Bone marrow (tissue), 2 donors: ENCODE results near the gene FRK.

Experiments used
- DNase-seq, 2 donors: peaks; one replicate each; lab custom pipeline; 2025; lab: John Stamatoyannopoulos, UW

The FRK gene

DNA sequence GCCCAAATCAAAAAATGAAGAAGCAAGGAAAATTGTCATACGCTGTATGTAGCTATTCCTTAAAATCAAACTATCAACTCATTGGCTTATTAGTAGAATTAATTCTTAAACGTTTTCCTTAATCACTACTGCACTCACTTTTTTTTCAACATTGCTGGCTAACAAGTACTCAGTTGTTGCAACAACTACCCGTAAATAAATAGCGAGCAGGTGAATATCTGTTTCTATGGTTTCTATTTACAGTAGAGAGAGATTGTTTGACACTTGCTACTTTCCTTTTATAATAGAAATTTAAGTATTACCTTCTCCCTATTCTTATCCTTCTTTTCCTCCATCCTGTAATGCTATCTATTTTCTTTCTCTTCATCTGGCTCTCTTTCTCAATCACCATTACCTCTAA, 25.1 kb downstream of the FRK start:
- DNase-seq, result no peak

DNA sequence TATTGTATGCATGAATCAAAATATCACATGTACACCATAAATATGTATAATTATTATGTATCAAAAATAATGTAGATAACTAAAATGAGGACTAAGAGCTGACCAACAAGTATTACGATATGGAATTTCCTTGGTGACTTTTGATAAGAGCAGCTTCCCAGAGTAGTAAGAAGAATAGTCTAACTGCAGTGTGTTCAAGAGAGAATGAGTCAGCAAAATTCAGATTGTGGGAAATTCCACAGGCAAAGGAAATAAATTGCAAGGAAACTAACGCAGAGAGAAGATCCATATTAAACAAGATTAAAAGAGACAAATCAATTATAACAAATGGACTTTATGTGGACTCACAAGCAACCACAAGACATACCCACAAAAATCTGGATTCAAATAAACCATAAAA, 26.4 kb downstream of the FRK start:
- DNase-seq, result no peak

GRCh38 chr6:116033687-116034303, 26.9 kb downstream of the FRK start:
- no peak for DNase-seq

DNA sequence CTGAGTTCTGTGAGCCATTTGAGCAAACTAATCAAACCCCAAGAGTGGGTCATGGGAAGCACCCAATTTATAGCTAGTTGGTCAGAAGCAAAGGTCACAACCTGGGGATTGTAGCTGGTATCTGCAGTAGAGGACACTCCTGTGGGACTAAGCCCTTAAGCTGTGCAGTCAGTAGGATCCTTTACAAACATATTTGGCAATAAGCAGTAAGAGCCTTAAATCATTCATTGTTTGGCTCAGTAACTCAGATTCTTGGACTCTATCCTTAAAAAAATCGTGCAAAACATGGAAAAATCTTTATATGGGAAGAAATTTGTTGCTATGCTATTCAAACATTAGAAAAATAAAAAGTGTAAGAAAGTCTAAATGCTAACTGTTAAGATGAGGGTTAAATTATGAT, 29.9 kb downstream of the FRK start:
- no peak for DNase-seq

DNA sequence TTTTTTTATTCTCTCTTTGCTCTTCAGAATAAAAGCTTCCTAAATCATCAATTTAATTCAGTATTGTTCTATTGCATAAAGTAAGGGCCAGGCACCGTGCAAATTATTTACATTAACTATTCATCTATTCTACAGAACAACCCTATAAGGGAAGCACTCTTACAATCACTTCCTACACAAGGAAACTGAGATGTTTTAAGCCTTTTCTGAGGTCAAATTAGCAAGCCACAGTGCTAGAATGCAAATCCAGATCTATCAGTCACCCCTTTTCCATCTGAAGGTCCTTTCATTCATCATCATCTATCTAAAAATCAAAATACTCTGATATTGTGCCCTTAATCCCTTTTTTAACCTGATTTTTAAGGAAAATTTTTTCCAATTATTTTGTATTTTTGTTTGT, 31.2 kb downstream of the FRK start:
- DNase-seq, result no peak

DNA sequence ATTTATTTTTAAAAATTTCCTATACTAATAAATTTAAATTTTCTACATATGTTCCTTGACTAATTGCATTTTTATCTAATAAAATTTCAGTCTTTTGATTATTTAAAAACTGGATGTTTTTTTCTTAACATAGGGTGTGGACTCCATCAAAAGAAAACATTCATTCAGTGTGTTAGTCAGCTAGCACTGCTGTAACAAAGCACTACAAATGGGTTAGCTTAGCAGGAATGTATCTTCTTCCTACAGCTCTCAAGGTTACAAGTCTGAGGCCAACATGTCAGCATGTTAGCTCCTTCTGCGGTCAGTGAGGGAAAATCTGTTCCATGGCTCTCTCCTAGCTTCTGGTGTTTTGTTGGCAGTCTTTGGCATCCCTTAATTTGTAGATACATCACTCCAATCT, 32.5 kb downstream of the FRK start:
- DNase-seq, result no peak

GRCh38 chr6:116027801-116028200, 32.9 kb downstream of the FRK start:
- DNase-seq, result no peak

DNA sequence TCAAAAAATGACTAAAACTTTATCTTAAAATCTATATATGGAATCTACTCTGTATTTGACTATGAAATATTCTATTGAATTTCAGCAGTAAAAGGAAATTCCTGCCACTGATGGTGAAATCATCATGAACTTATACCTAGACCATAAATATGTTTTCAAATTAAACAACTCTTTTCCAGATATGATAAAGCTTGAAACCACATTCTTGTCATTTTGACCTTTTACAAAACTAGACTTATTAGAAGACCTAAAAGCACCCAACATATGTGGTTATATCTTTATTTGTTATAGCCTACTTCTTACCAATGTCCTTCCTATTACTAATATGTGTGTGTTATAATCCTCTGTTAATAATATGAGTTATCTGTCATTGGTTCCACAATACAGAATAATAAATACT, 35.3 kb downstream of the FRK start:
- DNase-seq, result no peak

- no peak for DNase-seq
Observed at GRCh38 chr6:116022841-116023445, 37.7 kb downstream of the FRK start.

DNA sequence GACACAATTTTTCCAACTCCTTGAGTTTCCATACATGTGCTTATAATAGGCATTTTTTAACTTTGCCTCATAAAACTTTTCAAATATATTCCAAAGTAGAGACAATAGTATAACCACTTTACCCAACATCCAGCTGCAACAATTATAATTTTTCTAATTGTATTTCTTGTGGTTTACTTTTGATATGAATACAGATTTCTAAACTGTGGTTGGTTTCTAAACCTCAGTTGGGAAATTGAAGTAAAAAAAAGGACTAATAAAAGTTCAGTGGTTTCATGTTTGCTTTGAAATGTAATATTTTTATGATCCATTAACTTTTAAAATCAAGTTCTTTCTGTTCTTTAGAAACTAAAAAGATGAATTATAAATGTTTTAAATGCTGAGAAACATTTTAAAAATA, 40.0 kb downstream of the FRK start:
- no peak for DNase-seq

GRCh38 chr6:116019428-116019827, 41.3 kb downstream of the FRK start:
- no peak for DNase-seq

DNA sequence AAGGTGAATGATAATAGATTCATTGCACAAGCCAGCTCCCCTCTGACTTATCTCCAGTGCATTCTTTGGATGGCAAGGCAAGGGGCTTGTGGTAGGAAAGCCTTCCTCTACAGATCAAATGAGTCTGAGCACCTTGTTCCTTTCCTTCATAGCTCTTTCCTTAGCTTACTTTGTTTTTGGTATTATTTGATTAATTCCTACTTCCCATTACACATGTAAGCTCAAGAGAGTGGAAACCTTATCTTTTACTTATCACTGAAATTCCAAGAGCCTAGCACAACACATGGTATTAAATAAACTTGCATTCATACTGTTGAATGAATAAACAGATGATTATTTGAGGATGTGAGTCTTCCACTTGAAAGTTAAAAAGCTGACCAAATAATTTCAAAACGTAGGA, 41.7 kb downstream of the FRK start:
- no peak for DNase-seq

DNA sequence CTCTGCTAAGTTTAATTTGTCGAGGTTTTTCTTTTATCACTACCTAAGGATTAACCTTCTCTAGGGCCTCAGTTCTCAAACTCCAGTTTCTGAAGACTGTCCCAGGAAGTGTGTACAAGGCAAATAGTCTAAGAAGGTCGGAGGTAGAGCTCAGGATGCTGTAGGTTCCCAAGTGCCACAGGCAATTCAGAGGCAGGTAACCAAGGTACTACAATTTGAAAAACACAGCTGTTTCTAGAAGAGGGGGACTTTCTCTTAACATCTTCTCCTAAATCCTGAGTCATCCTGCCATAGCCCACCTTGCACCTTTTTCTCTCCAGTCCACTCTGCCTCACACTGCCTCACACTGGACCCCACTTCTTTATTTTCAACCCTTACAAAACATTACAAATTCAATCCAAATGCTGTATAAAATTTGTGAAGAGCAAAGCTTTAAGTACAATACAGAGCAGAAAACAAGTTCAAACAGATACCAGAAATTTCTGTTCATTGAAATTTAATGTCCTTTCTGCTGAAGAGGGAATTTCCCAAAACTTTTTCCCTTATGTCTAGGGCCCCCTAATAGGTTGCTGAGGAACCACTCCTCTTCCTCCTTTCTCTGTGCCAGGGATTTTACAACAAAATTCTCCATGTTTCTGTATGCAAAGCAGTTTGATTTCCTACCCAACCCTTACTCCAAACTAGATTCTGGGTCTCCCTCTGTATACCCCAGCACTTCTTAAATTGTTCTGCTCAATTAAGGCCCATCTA, 43.0 kb downstream of the FRK start:
- no peak for DNase-seq

GRCh38 chr6:116016846-116017545, 43.7 kb downstream of the FRK start:
- no peak for DNase-seq

- DNase-seq, result no peak
Observed at GRCh38 chr6:116015983-116016382, 44.7 kb downstream of the FRK start.

DNA sequence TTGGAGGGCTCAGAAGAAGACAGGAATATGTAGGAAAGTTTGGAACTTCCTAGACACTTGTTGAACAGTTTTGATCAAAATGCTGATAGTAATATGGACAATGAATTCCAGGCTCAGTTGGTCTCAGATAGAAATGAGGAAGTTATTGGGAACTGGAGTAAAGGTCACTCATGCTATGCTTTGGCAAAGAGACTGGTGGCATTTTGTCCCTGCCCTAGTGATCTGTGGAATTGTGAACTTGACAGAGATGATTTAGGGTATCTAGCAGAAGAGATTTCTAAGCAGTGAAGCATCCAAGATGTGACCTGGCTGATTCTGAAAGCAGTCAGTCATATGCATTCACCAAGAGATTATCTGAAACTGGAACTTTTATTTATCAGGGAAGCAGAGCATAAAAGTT, 45.1 kb downstream of the FRK start:
- DNase-seq, result no peak

DNA sequence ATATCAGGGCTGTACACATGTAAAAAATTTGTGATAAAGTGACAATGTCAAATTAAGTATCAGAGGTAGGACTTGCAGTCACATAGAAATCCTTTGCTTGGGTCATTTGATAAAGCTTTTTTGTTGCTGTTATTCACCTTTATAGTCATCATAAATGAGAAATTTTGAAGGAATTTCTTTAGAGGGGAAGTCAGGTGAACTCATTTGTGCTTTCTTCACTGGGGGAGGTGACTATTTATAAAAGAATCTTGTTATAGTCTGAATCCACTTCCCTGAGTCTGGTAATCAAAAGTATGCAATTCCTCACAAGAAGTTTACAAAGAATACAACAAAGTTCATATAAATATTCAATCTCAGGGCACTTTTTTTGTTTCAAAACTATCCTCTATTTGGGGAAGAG, 47.7 kb downstream of the FRK start:
- DNase-seq, result no peak

DNA sequence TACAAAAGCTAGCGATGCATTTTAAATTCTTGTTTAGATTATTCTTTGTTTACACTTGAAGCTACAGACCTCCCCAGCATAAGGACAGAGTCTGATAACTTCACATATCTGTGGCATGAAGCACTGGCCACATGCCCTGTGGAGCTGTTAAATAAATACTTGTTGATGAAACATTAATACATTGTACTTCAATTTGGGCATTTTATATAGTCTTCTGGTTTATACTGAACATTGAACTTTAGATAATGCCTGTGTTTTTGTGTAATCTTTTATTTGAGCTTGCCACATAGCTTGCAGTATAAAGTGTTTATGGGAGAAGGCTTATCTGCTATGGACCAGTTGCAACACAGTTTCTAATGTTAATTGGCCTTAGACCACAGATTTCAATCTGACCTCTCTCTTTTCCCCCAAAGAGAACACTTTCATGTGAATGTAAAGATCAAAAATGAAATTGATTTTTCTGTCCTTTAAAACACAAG, 48.2 kb downstream of the FRK start:
- no peak for DNase-seq

DNA sequence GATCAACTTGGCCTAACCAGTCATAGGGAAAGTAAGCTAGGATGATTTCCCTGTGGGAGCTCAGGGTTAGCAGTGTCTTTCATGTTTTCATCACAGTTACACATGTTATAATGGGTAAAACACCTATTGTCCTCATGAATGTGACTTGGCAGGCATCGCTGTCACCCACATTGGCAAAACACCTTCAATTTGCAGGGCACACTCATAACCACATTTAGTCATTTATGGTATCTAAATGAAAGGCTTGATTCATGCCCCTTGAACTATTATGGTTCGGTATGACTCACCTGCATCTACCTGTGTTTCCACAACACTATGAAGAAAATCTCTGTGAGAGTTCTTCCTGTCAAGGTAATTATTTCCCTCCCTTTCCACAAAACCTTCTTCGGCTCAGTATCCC, 49.2 kb downstream of the FRK start:
- DNase-seq, result no peak

DNA sequence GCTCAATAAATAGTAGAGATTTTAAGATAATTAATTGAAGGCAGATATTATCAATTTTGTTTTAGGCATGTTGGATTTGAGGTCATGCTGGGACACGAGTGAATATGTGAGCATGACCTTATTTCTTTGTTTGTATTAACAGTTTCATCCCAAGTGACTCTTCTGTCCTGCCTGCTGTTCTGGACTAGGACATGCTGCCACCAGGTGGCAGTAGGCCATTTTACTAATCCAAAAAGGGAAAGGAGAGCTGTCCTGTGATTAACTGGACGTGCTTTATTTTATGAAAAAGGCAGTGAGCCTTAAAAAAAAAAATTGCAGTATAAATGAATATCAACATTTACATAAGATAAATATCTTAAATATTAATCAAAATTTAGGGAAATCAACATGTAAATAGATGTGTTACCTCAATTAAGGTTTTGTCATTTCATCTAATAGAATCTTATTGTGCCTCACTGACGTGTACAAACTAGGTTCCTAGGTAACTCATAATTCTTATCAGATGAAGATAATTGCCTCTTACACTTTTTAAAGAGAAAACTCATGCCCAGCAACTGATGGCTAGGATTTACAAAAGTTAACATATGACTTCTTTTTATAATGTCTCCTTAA, 49.8 kb downstream of the FRK start:
- DNase-seq, result no peak

DNA sequence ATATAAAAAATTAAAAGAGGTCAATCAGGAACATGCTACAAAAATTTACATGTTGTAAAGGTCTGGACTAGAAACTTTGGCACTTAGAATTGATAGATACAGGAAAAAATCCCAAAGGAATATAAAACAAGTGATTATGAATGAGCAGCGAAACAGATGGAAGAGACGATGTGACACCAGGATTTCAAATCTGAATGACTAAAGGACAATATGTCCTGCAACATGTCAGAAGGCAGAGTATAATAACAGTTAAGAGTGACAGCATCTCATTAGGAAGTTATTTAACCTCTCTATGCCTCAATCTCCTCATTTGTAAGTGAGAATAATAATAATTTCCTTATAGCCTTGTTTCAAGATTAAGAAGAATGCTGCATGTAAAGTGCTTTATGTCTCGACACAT, 50.3 kb downstream of the FRK start:
- DNase-seq, result no peak

DNA sequence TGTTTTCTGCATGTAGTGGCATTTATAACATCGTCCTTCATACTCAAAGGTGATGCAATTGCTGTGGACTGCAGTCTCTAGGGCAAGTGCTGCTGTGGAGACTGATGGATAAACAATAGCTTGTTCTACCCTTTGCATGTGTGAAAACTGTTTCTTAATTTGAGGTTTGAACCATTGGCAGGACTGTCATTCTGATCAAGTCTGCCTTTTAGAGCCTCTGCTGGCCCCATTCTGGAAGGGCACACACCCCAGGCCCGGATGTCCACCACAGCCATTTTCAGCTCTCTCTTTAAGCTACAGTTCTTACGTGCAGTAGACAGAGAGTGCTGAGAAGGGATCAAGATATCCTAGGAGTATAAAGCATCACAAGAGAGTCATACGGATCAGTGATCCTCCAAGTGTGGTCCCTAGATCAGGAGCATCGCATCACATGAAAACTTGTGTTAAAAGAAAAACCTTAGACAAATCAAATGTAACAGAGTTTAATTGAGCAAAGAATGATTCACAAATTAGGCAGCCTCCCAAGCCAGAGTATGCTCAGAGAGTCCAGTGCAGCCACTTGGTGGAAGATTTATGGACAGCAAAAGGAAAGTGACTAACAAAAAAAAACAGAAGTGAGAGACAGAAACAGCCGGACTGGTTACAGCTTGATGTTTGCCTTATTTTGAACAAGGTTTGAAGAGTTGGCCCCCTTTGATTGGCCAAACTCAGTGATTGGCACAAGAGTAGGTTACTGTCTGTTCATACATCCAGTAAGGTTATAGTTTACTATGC, 52.0 kb downstream of the FRK start:
- DNase-seq, result no peak
